Trophoblast cell (in vitro differentiated cells and primary cell): Measurements from ENCODE around the gene LLGL1.

Experiments used
- DNase-seq, 2 donors: peaks; one replicate each; pipeline ENCODE4 v3.0.0-alpha.2; 2016
- H2AFZ ChIP-seq: 2 replicates; pipeline ENCODE4 v1.6.1; 2013; ENCODE audit warnings: low read length, moderate library complexity, mild to moderate bottlenecking; ENCODE audit not compliant: insufficient read depth, poor library complexity
- H2AK5ac ChIP-seq: 2 replicates; pipeline ENCODE4 v1.6.1; 2013; ENCODE audit warnings: mild to moderate bottlenecking, low read length
- H2BK120ac ChIP-seq: 2 replicates; pipeline ENCODE4 v1.6.1; 2013; ENCODE audit warnings: low read length, mild to moderate bottlenecking, moderate library complexity; ENCODE audit not compliant: insufficient read depth, poor library complexity
- H2BK12ac ChIP-seq: 2 replicates; pipeline ENCODE4 v1.6.1; 2013; ENCODE audit warnings: mild to moderate bottlenecking, low read length, moderate library complexity
- H2BK5ac ChIP-seq: 2 replicates; pipeline ENCODE4 v1.6.1; 2013; ENCODE audit warnings: low read length, low read depth, moderate library complexity, mild to moderate bottlenecking; ENCODE audit not compliant: poor library complexity
- H3K14ac ChIP-seq: 2 replicates; pipeline ENCODE4 v1.6.1; 2013; ENCODE audit warnings: mild to moderate bottlenecking, low read length
- H3K18ac ChIP-seq: 2 replicates; pipeline ENCODE4 v1.6.1; 2013; ENCODE audit warnings: mild to moderate bottlenecking, low read length
- H3K23ac ChIP-seq: 2 replicates; pipeline ENCODE4 v1.6.1; 2013; ENCODE audit warnings: low read length
- H3K27ac ChIP-seq: 2 replicates; pipeline ENCODE4 v1.5.1; 2013; ENCODE audit warnings: low read depth, mild to moderate bottlenecking, inconsistent platforms, low read length, moderate library complexity
- H3K27me3 ChIP-seq: 2 replicates; pipeline ENCODE4 v1.6.1; 2013; ENCODE audit warnings: inconsistent platforms, mild to moderate bottlenecking, low read length, moderate library complexity; ENCODE audit not compliant: insufficient read depth
- H3K36me3 ChIP-seq, 2 experiments: 1 replicate in 1 of 2; 2 replicates in 1 of 2; pipeline ENCODE4 v1.6.1; 2013; ENCODE audit warnings: low read length in 2 of 2, mild to moderate bottlenecking in 2 of 2, moderate library complexity in 1 of 2; ENCODE audit not compliant: insufficient read depth in 2 of 2, control insufficient read depth in 1 of 2
- H3K4ac ChIP-seq: 2 replicates; pipeline ENCODE4 v1.6.1; 2013; ENCODE audit warnings: low read depth, mild to moderate bottlenecking, low read length, moderate library complexity
- H3K4me1 ChIP-seq, 2 experiments: 1 replicate in 1 of 2; 2 replicates in 1 of 2; pipeline ENCODE4 v1.6.1; 2013; ENCODE audit warnings: low read length in 2 of 2, mild to moderate bottlenecking in 2 of 2, moderate library complexity in 1 of 2; ENCODE audit not compliant: insufficient read depth in 2 of 2, control insufficient read depth in 1 of 2
- H3K4me2 ChIP-seq: 2 replicates; pipeline ENCODE4 v1.6.1; 2013; ENCODE audit warnings: inconsistent platforms, mild to moderate bottlenecking, low read length, moderate library complexity
- H3K4me3 ChIP-seq: 2 replicates; pipeline ENCODE4 v1.5.1; 2013; ENCODE audit warnings: mild to moderate bottlenecking, low read depth, low read length, inconsistent platforms
- H3K79me1 ChIP-seq: one replicate; pipeline ENCODE4 v1.6.1; 2013; ENCODE audit warnings: low read length
- H3K79me2 ChIP-seq: 2 replicates; pipeline ENCODE4 v1.6.1; 2013; ENCODE audit warnings: low read length, mild to moderate bottlenecking; ENCODE audit not compliant: control insufficient read depth, insufficient read depth, poor library complexity
- H3K9ac ChIP-seq: 2 replicates; pipeline ENCODE4 v1.6.1; 2013; ENCODE audit warnings: mild to moderate bottlenecking, low read length
- H3K9me3 ChIP-seq: 2 replicates; pipeline ENCODE4 v1.6.1; 2013; ENCODE audit warnings: low read depth, mild to moderate bottlenecking, control low read depth, inconsistent platforms, low read length; ENCODE audit not compliant: insufficient read depth
- H4K12ac ChIP-seq: 2 replicates; pipeline ENCODE4 v1.6.1; 2013; ENCODE audit warnings: low read depth, mild to moderate bottlenecking, low read length, moderate library complexity
- H4K8ac ChIP-seq: 2 replicates; pipeline ENCODE4 v1.6.1; 2013; ENCODE audit warnings: low read depth, mild to moderate bottlenecking, low read length, moderate library complexity
- H4K91ac ChIP-seq: one replicate; pipeline ENCODE4 v1.6.1; 2013; ENCODE audit warnings: low read depth, mild to moderate bottlenecking, low read length, moderate library complexity
- WGBS: extraction: QIAGEN DNeasy Blood & Tissue Kit; methylation state at CpG from one replicate; pipeline ENCODE4 v1.1.7; 2013; ENCODE audit warnings: missing lambda C conversion rate; ENCODE audit not compliant: insufficient read length, insufficient coverage; ENCODE audit errors: extremely low coverage; 5-methylcytosine and 5-hydroxymethylcytosine counted together

LLGL1 gene

DNA sequence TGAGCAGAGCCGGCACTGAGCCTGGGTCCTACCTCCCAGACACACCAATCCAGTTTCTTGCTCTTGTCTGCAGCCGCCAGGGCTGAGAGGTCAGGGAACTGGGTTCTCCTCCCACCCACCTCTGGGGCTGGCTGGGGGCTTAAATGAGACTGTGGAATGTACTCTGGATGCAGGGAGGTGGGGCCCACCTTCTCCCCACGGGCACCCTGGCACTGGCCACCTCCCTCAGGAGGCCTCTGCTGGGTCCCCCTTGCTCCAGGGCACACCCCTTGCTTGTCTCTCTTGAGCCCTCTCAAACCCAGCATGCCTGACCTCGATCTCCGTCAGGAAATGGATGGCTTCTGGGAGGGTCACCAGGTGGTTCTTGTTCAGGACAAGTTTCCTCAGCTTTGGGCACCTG is 26.7 kb downstream of the LLGL1 start:
- H2BK12ac ChIP-seq, result no peak overlapping the region
- H3K27me3 ChIP-seq, result no peaks in the 10 kb centered on the region
- H4K12ac ChIP-seq, result no peak overlapping the region
- no CpG with 5 or more reads among the region's 5 CpGs for WGBS
- no peak overlapping the region for H2BK120ac ChIP-seq
- no peak for DNase-seq
- H3K14ac ChIP-seq, result no peak overlapping the region
- H2BK5ac ChIP-seq, result no peak overlapping the region
- no peak overlapping the region for H2AFZ ChIP-seq
- H3K79me1 ChIP-seq, result no peaks in the 10 kb centered on the region
- peaks cover 5% of the 10 kb centered on the region in 2 experiments for H3K4me1 ChIP-seq
- H3K4me2 ChIP-seq, result no peak overlapping the region
- no peak overlapping the region for H3K18ac ChIP-seq
- no peak overlapping the region for H4K91ac ChIP-seq
- no peak overlapping the region for H3K23ac ChIP-seq
- no peak overlapping the region for H2AK5ac ChIP-seq
- no peak overlapping the region for H3K27ac ChIP-seq
- H3K79me2 ChIP-seq, result no peaks in the 10 kb centered on the region
- no peak overlapping the region for H3K9ac ChIP-seq
- no peak overlapping the region for H3K4ac ChIP-seq
- H4K8ac ChIP-seq, result no peak overlapping the region
- H3K9me3 ChIP-seq, result no peaks in the 10 kb centered on the region
- H3K36me3 ChIP-seq, result peaks cover 86 to 87% of the 10 kb centered on the region in 2 experiments
- no peak overlapping the region for H3K4me3 ChIP-seq

DNA sequence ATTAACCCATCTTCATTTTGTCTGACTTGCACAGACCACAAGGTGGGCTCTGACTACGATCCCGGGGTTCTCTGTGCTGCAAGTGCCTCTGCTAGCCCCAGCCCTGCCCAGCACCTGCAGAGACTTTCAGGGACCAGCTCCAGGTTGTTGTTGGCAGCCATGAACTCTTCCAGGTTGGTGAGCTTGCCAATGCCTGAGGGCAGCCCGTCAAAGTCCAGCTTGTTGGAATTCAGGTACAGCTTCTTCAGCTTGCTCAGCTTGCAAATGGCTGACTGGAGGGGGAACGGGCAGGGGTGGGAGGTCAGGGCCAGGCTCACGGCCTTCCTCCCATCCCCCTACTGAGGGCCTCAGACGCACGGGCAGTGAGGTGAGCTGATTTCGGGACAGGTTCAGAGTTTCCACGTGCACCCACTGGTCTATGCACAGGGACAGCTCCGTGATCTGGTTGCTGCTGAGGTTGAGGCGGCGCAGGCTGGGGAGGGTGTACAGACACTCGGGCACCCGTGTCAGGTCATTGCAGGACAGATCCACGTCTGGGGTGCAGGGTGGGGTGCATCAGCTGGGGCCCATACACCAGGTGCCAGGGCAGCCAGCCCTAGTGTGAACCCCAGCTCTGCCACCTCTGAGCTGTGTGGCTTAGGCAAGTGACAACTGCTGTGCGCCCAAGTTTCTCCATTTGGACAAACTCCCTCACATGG is 27.9 kb downstream of the LLGL1 start:
- peaks cover 10% of the 10 kb centered on the region for H3K79me2 ChIP-seq
- no peak for DNase-seq
- no peak overlapping the region for H3K27ac ChIP-seq
- no peak overlapping the region for H2BK120ac ChIP-seq
- no peak overlapping the region for H4K91ac ChIP-seq
- no peak overlapping the region for H2AK5ac ChIP-seq
- no peak overlapping the region for H3K4me3 ChIP-seq
- no peak overlapping the region for H2BK5ac ChIP-seq
- no peak overlapping the region for H3K14ac ChIP-seq
- H3K4me1 ChIP-seq, result peaks cover 10% of the 10 kb centered on the region in 2 experiments
- no peak overlapping the region for H3K18ac ChIP-seq
- H2BK12ac ChIP-seq, result no peak overlapping the region
- H3K4ac ChIP-seq, result no peak overlapping the region
- no peak overlapping the region for H3K23ac ChIP-seq
- H4K8ac ChIP-seq, result no peak overlapping the region
- peaks cover 75 to 76% of the 10 kb centered on the region in 2 experiments for H3K36me3 ChIP-seq
- H3K4me2 ChIP-seq, result no peak overlapping the region
- H2AFZ ChIP-seq, result no peak overlapping the region
- no peak overlapping the region for H3K9ac ChIP-seq
- H3K79me1 ChIP-seq, result peaks cover 7% of the 10 kb centered on the region
- H3K27me3 ChIP-seq, result no peaks in the 10 kb centered on the region
- no CpG with 5 or more reads among the region's 16 CpGs for WGBS
- no peaks in the 10 kb centered on the region for H3K9me3 ChIP-seq
- no peak overlapping the region for H4K12ac ChIP-seq

DNA sequence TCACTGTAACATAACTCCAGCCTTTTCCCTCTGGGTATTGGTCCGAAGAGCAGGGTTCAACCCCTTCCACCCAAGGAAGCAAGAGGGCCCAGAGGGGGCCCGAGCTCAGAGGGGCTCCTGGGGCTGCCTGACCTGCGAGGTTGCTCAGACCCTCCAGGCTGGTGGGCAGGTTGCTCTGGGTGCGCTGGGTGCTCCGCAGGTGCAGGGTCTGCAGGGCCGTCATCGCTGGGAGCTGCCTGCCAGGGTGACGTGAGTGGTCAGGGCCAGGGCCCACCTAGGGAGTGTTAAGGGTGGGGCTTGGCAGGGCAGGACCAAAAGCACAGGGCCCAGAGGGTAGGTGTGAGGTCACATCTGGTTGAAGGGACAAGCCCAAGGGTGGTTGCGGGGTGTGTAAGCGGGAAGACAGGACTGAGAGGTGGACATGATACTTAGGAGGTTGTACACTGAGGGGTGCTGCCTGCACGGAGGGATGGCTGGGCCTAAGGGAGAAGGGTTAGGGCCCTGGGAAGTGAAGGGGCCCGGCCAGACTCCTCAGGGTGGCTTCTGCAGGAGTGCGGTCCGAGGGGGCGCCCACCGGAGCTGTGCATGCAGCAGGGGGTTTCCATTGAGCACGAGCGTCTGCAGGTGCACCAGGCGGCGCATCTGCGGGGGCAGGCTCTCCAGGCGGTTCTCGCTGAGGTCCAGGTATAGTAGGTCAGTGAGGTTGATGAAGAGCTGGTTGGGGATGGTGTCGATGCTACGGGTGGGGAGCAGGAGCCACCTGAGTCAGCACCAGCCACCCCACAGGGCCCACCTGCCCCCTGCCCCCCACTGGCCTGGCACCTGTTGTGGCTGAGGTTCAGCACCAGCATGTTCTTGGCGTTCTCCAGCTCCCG is 28.7 kb downstream of the LLGL1 start:
- H3K4me2 ChIP-seq, result no peak overlapping the region
- peaks cover 67% of the 10 kb centered on the region in 2 experiments for H3K36me3 ChIP-seq
- peaks cover 14% of the 10 kb centered on the region in 2 experiments for H3K4me1 ChIP-seq
- no peak overlapping the region for H2AK5ac ChIP-seq
- no peak overlapping the region for H3K4ac ChIP-seq
- no peaks in the 10 kb centered on the region for H3K9me3 ChIP-seq
- no peak overlapping the region for H2BK12ac ChIP-seq
- H2AFZ ChIP-seq, result no peak overlapping the region
- H3K27ac ChIP-seq, result no peak overlapping the region
- no peak overlapping the region for H2BK5ac ChIP-seq
- no peak overlapping the region for H4K8ac ChIP-seq
- H3K18ac ChIP-seq, result no peak overlapping the region
- H3K79me1 ChIP-seq, result peaks cover 9% of the 10 kb centered on the region
- DNase-seq, result no peak
- no peak overlapping the region for H3K23ac ChIP-seq
- H2BK120ac ChIP-seq, result no peak overlapping the region
- no peak overlapping the region for H4K12ac ChIP-seq
- H3K9ac ChIP-seq, result no peak overlapping the region
- no peak overlapping the region for H4K91ac ChIP-seq
- H3K4me3 ChIP-seq, result no peak overlapping the region
- no peak overlapping the region for H3K14ac ChIP-seq
- H3K27me3 ChIP-seq, result no peaks in the 10 kb centered on the region
- WGBS, result no CpG with 5 or more reads among the region's 27 CpGs
- peaks cover 12% of the 10 kb centered on the region for H3K79me2 ChIP-seq

GRCh38 chr17:18254888-18255649 is 29.6 kb downstream of the LLGL1 start:
- no peak overlapping the region for H3K4ac ChIP-seq
- H3K9ac ChIP-seq, result no peak overlapping the region
- H3K4me1 ChIP-seq, result peaks cover 20% of the 10 kb centered on the region in 2 experiments
- no peaks in the 10 kb centered on the region for H3K27me3 ChIP-seq
- no peak overlapping the region for H4K12ac ChIP-seq
- H3K4me3 ChIP-seq, result no peak overlapping the region
- H2BK120ac ChIP-seq, result no peak overlapping the region
- no peak overlapping the region for H3K18ac ChIP-seq
- H3K27ac ChIP-seq, result no peak overlapping the region
- WGBS, result no CpG with 5 or more reads among the region's 8 CpGs
- H3K79me2 ChIP-seq, result peaks cover 12% of the 10 kb centered on the region
- H3K79me1 ChIP-seq, result peaks cover 9% of the 10 kb centered on the region
- H3K9me3 ChIP-seq, result no peaks in the 10 kb centered on the region
- H3K14ac ChIP-seq, result no peak overlapping the region
- H2BK12ac ChIP-seq, result no peak overlapping the region
- H3K36me3 ChIP-seq, result peaks cover 64 to 65% of the 10 kb centered on the region in 2 experiments
- no peak overlapping the region for H4K8ac ChIP-seq
- no peak overlapping the region for H2BK5ac ChIP-seq
- no peak overlapping the region for H2AK5ac ChIP-seq
- no peak overlapping the region for H2AFZ ChIP-seq
- H3K4me2 ChIP-seq, result no peak overlapping the region
- no peak overlapping the region for H3K23ac ChIP-seq
- H4K91ac ChIP-seq, result no peak overlapping the region
- peak in 1 of 2 donors; percentile 5 for DNase-seq
